Neural progenitor cell (in vitro differentiated cells): ENCODE measurements around the gene COG6.

Experiments used
- CTCF ChIP-seq: fragments of 200-600 bp; sonication (generic); IDR thresholded peaks from 2 replicates; pipeline ENCODE4 v1.5.1; 2017; ENCODE audit warnings: antibody characterized with exemption, mild to moderate bottlenecking
- EZH2 ChIP-seq: fragments of 200-600 bp; sonication (generic); IDR thresholded peaks from 2 replicates; pipeline ENCODE4 v1.6.1; 2017; ENCODE audit warnings: antibody characterized with exemption, mild to moderate bottlenecking, moderate library complexity

- TF ChIP-seq CTCF: no peak
- TF ChIP-seq EZH2: no peak
These were observed 115.0 kb downstream of the COG6 start for GRCh38 chr13:39770221-39771090.
